Measurements from ENCODE around the gene WIPI1. TPM values are rescaled to one million over a fixed set of nuclear protein-coding genes. Genes with fewer than 3 reads are reported as not detected.
A peak's percentile ranks its signal among the peaks of the same experiment; 100 is the strongest.

Gene WIPI1
- total and polyA plus RNA-seq, 2 donors = 6.8 to 17.8 TPM

DNA sequence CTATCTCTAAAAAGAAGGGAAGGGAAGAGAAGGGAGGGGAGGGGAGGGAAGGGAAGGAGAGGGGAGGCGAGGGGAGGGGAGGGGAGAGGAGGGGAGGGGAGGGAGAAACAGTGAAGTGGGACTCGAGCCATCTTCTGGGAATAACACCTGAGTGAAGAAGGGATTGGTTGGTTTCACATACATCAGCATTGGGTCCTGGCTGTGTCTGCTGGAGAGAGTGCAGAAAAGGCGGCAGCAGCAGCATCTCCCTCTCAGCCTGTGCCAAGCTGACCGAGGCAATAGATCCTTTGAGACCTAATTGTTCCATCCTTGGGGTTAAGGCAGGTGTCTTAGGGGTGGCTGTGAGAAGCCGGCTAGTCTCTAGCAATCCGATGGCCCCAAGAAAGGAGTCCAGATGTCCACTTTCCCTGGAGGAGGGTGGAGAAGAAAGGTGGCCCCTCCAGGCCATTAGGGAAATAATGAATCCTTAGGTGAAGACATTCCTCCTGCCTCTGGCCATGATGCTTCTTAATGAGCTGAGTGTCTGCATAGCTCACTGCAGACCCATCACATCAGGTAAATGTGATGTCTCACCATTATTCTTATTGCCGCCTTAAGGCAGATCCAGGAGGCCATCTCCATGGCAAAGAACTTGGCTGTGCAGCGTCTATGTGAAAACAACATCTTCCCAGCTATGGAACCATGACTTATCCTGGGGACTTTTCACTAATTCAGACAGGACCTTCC, 71.6 kb downstream of the WIPI1 start:
- Histone ChIP-seq H3K27ac (ENCODE audit: low read depth in 1 of 2, low read length in 1 of 2) (no peak overlapping the region), H3K9me3 (ENCODE audit: control insufficient read depth in 2 of 2, insufficient read depth in 1 of 2, low read length in 1 of 2) (no peaks in the 10 kb centered on the region), H3K4me1 (ENCODE audit: control insufficient read depth in 2 of 2, insufficient read depth in 2 of 2, low read length in 2 of 2) (peaks cover 8 to 20% of the 10 kb centered on the region in 2 donors), H3K27me3 (ENCODE audit: control insufficient read depth in 2 of 2, insufficient read depth in 1 of 2, low read length in 1 of 2) (no peaks in the 10 kb centered on the region), H3K36me3 (ENCODE audit: control insufficient read depth in 2 of 2, insufficient read depth in 2 of 2, low read length in 1 of 2) (no peaks in the 10 kb centered on the region), H3K4me3 (ENCODE audit: low read length in 2 of 2) (no peak overlapping the region)
- no peak for DNase-seq (ENCODE audit: low read depth in 6 of 9, low spot score in 9 of 9)
- 91% methylated on average over 8 of the region's 8 CpGs for WGBS

DNA sequence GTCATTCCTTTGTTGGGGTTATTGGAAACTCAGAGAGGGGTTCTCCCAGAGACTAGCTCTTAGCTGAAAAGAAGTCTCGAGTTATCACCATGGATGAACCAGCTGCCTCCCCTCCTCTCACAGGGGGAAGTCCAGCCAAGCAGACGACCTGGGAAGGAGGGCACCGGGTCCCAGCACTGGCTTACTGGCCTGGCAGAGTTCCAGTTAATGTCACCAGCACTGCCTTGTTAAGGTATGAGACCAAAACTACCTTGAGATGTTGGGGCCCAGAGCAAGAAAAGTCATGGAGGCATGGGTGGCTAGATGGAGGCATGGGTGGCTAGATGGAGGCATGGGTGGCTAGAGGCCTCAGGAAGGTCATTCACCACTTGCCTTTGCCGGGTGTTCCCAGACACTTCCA, 72.4 kb downstream of the WIPI1 start:
- no peak for DNase-seq (ENCODE audit: low read depth in 6 of 9, low spot score in 9 of 9)
- Histone ChIP-seq H3K9me3 (ENCODE audit: control insufficient read depth in 2 of 2, insufficient read depth in 1 of 2, low read length in 1 of 2) (no peaks in the 10 kb centered on the region), H3K36me3 (ENCODE audit: control insufficient read depth in 2 of 2, insufficient read depth in 2 of 2, low read length in 1 of 2) (no peaks in the 10 kb centered on the region), H3K27ac (ENCODE audit: low read depth in 1 of 2, low read length in 1 of 2) (no peak overlapping the region), H3K4me1 (ENCODE audit: control insufficient read depth in 2 of 2, insufficient read depth in 2 of 2, low read length in 2 of 2) (peaks cover 8 to 20% of the 10 kb centered on the region in 2 donors), H3K4me3 (ENCODE audit: low read length in 2 of 2) (no peak overlapping the region), H3K27me3 (ENCODE audit: control insufficient read depth in 2 of 2, insufficient read depth in 1 of 2, low read length in 1 of 2) (no peaks in the 10 kb centered on the region)
- WGBS = 97% methylated on average over 4 of the region's 4 CpGs

DNA sequence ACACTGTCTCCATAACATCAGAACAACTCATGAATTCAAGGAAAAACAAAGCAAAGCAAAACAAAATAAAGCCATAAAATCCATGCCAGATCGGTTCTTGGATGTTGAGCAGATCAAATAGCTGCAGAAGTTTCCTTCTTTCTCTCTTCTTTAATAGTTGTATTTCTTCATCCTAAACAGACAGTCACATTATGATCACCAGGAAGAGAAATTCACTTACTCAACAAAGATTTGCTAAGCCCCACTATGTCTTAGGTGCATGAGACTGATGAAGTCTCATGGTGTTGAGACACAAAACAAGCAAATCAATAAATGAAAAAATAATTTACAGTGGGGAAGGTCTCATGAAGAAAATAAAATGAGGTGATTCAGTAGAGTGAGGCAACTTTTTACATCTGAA, 72.8 kb downstream of the WIPI1 start:
- Histone ChIP-seq H3K4me1 (ENCODE audit: control insufficient read depth in 2 of 2, insufficient read depth in 2 of 2, low read length in 2 of 2) (peaks cover 8 to 20% of the 10 kb centered on the region in 2 donors), H3K27ac (ENCODE audit: low read depth in 1 of 2, low read length in 1 of 2) (no peak overlapping the region), H3K27me3 (ENCODE audit: control insufficient read depth in 2 of 2, insufficient read depth in 1 of 2, low read length in 1 of 2) (no peaks in the 10 kb centered on the region), H3K36me3 (ENCODE audit: control insufficient read depth in 2 of 2, insufficient read depth in 2 of 2, low read length in 1 of 2) (no peaks in the 10 kb centered on the region), H3K4me3 (ENCODE audit: low read length in 2 of 2) (no peak overlapping the region), H3K9me3 (ENCODE audit: control insufficient read depth in 2 of 2, insufficient read depth in 1 of 2, low read length in 1 of 2) (no peaks in the 10 kb centered on the region)
- 95% methylated on average over 1 of the region's 1 CpG for WGBS
- no peak for DNase-seq (ENCODE audit: low read depth in 6 of 9, low spot score in 9 of 9)

DNA sequence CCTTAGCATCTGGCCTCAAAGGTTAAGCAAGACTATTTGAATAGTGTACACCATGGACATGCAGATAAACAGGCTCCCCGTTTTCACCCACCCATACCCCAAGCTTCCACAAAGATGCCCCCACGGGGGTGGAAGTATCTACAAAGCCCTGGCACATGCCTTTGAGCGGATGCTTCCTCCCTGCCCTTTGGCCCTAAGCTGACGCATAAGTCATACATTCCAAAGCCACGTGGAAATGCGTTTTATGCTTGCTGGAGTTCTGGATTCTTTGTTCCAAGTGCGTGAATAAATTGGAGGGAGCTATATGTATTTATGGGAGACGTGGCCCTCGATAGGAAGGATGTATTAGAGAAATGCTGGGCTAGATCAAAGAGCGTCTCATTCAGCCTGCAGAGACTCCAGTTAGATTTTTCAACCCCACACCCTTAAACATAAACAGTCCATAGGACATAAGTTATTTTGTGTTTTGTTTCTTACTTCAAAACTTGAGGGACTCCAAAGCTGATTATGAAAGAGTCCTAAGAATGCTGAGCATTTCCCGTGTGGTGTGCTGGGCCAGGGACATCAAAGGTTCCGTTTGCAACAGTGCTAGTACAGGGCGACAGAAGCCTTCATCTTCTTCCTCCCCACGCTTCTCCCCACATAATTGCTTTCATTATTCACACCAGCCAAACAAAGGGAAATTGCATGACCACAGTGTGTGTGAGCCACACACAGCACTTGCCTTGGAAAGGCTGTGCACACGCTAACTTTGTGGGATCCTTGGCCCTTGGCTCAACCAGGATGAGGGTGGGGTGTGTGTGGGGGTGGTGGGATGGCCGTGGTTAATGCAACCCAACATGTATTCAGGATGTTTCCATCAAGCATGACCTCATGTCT, 73.6 kb downstream of the WIPI1 start:
- H3K9me3 ChIP-seq (ENCODE audit: control insufficient read depth in 2 of 2, insufficient read depth in 1 of 2, low read length in 1 of 2) = no peaks in the 10 kb centered on the region
- no peak overlapping the region for H3K27ac ChIP-seq (ENCODE audit: low read depth in 1 of 2, low read length in 1 of 2)
- no peaks in the 10 kb centered on the region for H3K36me3 ChIP-seq (ENCODE audit: control insufficient read depth in 2 of 2, insufficient read depth in 2 of 2, low read length in 1 of 2)
- H3K4me1 ChIP-seq (ENCODE audit: control insufficient read depth in 2 of 2, insufficient read depth in 2 of 2, low read length in 2 of 2) = peaks cover 8 to 15% of the 10 kb centered on the region in 2 donors
- WGBS = 64% methylated on average over 16 of the region's 16 CpGs
- no peaks in the 10 kb centered on the region for H3K27me3 ChIP-seq (ENCODE audit: control insufficient read depth in 2 of 2, insufficient read depth in 1 of 2, low read length in 1 of 2)
- H3K4me3 ChIP-seq (ENCODE audit: low read length in 2 of 2) = no peak overlapping the region
- peak in 3 of 9 donors; percentile 35 to 67 (median 44) for DNase-seq (ENCODE audit: low read depth in 6 of 9, low spot score in 9 of 9)

DNA sequence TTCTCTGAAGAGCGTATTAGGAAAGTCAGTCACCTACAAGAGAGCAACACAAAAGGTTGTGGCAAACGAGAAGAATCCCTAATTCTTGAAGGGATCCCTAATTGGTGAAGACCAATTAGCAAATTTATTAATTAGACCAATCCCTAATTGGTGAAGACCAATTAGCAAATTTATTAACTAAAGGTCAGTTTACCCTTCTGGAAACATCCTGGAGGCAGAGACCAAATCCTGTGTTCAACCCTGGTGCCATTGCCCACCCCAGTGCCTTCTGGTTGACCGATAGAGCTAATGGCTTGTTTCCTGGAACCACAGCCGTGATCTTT, 74.2 kb downstream of the WIPI1 start:
- Histone ChIP-seq H3K4me3 (ENCODE audit: low read length in 2 of 2) (no peak overlapping the region), H3K27me3 (ENCODE audit: control insufficient read depth in 2 of 2, insufficient read depth in 1 of 2, low read length in 1 of 2) (no peaks in the 10 kb centered on the region), H3K27ac (ENCODE audit: low read depth in 1 of 2, low read length in 1 of 2) (no peak overlapping the region), H3K9me3 (ENCODE audit: control insufficient read depth in 2 of 2, insufficient read depth in 1 of 2, low read length in 1 of 2) (no peaks in the 10 kb centered on the region), H3K36me3 (ENCODE audit: control insufficient read depth in 2 of 2, insufficient read depth in 2 of 2, low read length in 1 of 2) (no peaks in the 10 kb centered on the region), H3K4me1 (ENCODE audit: control insufficient read depth in 2 of 2, insufficient read depth in 2 of 2, low read length in 2 of 2) (peaks cover 8 to 19% of the 10 kb centered on the region in 2 donors)
- no peak for DNase-seq (ENCODE audit: low read depth in 6 of 9, low spot score in 9 of 9)
- WGBS = 96% methylated on average over 4 of the region's 4 CpGs

DNA sequence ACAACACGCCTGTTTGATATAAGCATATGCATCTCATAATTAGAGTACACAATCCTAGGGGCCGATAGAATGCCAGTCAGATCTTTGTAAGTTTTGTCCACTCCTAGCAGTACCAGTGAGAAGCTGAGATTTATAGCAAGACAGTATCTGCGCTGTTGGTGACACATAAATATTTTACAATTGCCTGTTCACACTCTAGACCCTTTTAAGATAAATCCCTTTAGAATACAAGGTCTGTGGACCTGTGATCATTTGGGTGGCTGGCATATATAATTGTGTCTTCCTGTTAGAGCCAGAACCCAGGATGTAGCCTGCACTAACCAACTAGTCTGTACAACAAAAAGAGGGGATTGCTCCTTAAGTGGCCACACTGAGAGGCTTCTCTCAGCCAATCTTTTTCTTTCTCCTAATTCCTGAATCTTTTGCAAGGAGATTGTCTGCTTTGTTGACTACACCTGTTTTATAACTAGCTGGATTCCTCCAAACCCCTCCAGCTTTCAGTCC, 74.7 kb downstream of the WIPI1 start:
- H3K4me1 ChIP-seq (ENCODE audit: control insufficient read depth in 2 of 2, insufficient read depth in 2 of 2, low read length in 2 of 2) = peaks cover 8 to 23% of the 10 kb centered on the region in 2 donors
- no peak overlapping the region for H3K27ac ChIP-seq (ENCODE audit: low read depth in 1 of 2, low read length in 1 of 2)
- WGBS = 97% methylated on average over 3 of the region's 3 CpGs
- no peaks in the 10 kb centered on the region for H3K27me3 ChIP-seq (ENCODE audit: control insufficient read depth in 2 of 2, insufficient read depth in 1 of 2, low read length in 1 of 2)
- H3K36me3 ChIP-seq (ENCODE audit: control insufficient read depth in 2 of 2, insufficient read depth in 2 of 2, low read length in 1 of 2) = no peaks in the 10 kb centered on the region
- no peak for DNase-seq (ENCODE audit: low read depth in 6 of 9, low spot score in 9 of 9)
- no peaks in the 10 kb centered on the region for H3K9me3 ChIP-seq (ENCODE audit: control insufficient read depth in 2 of 2, insufficient read depth in 1 of 2, low read length in 1 of 2)
- no peak overlapping the region for H3K4me3 ChIP-seq (ENCODE audit: low read length in 2 of 2)

DNA sequence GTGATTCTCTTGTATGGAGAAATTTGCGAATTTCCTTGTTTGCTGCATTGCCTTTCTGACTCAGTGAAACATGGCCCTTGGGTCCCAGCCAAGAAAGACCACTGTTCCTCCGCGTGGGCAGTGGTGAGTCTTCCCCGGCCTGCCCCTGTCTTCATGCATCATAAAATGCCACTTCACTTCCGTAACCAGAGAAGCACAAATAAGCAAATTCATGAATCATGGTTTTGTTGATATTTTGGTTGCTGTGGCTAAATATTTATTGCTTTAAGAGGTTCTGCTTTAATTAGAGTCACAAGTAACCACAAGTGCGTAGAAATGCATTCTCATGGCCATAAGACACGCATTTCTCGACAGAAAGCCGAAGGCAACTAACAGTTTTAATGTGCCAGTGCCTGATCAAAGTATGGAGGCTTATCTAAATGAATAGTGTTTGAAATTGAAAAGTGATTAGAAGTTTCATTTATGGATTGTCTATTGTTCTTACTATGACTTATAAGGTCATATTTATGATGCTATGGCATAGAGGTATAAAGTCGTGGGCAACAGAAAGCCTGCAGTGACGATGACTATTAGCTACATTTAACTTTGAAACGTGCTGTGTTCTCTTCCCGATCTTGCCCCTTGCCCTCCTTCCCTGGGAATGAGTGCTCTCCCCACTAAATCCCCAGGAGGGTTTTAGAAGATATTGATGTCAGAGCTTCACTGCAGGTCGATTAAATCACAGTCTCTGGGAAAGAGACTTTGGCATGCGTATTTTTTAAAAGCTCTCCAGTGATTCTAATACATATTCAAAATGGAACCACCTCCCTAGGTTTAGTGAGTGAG, 76.0 kb downstream of the WIPI1 start:
- Histone ChIP-seq H3K9me3 (ENCODE audit: control insufficient read depth in 2 of 2, insufficient read depth in 1 of 2, low read length in 1 of 2) (no peaks in the 10 kb centered on the region), H3K36me3 (ENCODE audit: control insufficient read depth in 2 of 2, insufficient read depth in 2 of 2, low read length in 1 of 2) (no peaks in the 10 kb centered on the region), H3K4me3 (ENCODE audit: low read length in 2 of 2) (no peak overlapping the region), H3K4me1 (ENCODE audit: control insufficient read depth in 2 of 2, insufficient read depth in 2 of 2, low read length in 2 of 2) (peaks cover 8 to 27% of the 10 kb centered on the region in 2 donors), H3K27me3 (ENCODE audit: control insufficient read depth in 2 of 2, insufficient read depth in 1 of 2, low read length in 1 of 2) (no peaks in the 10 kb centered on the region), H3K27ac (ENCODE audit: low read depth in 1 of 2, low read length in 1 of 2) (no peak overlapping the region)
- WGBS = 95% methylated on average over 15 of the region's 15 CpGs
- DNase-seq (ENCODE audit: low read depth in 6 of 9, low spot score in 9 of 9) = no peak

DNA sequence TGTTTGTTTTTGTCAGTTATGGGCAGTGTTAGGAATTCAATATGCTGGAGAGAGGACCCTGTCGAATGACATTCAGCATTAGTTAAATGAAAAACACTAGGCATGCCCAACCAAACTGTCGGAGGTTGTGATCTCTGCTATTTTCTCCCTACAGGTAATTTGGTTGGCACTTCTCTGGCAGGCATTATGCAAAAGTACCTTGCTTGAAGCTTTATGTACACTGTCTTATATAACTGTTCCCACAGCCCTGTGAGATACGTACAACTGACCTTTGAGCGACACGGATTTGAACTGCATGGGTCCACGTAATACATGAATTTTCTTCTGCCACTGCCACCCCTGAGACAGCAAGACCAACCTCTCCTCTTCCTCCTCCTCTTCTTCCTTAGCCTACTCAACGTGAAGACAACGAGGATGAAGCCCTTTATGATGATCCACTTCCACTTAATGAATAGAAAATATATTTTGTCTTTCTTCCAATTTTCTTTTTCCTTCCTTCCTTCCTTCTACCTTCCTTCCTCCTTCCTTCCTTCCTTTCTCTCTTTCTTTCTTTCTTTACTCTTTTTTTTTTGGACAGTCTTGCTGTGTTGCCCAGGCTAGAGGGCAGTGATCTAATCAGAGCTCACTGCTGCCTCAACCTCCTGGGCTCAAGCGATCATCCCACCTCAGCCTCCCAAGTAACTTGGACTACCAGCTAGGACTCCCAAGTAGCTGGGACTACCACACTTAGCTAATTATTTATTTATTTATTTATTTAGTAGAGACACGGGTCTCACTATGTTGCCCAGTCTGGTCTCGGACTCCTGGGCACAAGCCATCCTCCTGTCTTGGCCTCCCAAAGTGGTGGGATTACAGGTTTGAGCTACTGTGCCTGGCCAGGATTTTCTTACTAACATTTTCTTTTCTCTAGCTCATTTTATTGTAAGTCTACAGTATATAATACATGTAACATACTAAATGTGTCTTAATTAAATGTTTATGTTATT, 77.3 kb downstream of the WIPI1 start:
- DNase-seq (ENCODE audit: low read depth in 6 of 9, low spot score in 9 of 9) = no peak
- Histone ChIP-seq H3K4me3 (ENCODE audit: low read length in 2 of 2) (no peak overlapping the region), H3K4me1 (ENCODE audit: control insufficient read depth in 2 of 2, insufficient read depth in 2 of 2, low read length in 2 of 2) (peaks cover 8 to 27% of the 10 kb centered on the region in 2 donors), H3K9me3 (ENCODE audit: control insufficient read depth in 2 of 2, insufficient read depth in 1 of 2, low read length in 1 of 2) (no peaks in the 10 kb centered on the region), H3K27ac (ENCODE audit: low read depth in 1 of 2, low read length in 1 of 2) (no peak overlapping the region), H3K27me3 (ENCODE audit: control insufficient read depth in 2 of 2, insufficient read depth in 1 of 2, low read length in 1 of 2) (no peaks in the 10 kb centered on the region), H3K36me3 (ENCODE audit: control insufficient read depth in 2 of 2, insufficient read depth in 2 of 2, low read length in 1 of 2) (no peaks in the 10 kb centered on the region)
- 97% methylated on average over 11 of the region's 11 CpGs for WGBS
